NCI-H2107 (cell line): ENCODE data around the gene RPP38.

ENCODE experiments used
- DNase-seq: peaks from one replicate; lab custom pipeline; 2025; lab: John Stamatoyannopoulos, UW

RPP38 gene

DNA sequence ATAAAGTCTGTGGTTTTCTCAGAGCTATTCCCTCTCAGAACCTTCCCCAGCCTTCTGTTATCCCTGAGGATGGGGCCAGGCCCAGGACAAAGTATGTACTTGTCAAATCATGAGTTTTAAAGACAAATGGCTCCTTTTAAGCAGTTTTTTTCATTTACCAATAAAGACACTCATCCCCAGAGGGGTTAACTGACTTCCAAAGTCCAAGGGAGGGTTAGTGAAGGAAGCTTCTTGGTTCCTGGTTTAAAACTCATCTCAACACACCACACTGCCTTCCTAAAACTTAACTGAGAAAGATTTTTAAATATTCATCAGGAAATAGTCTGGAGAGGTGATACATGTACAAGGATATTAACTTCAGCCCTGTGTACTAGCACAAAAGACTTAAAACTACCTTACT, 55.4 kb downstream of the RPP38 start:
- DNase-seq, result no peak
